Fibroblast of the aortic adventitia (primary cell): ENCODE results near the gene TIAM1. TPM values are rescaled to one million over a fixed set of nuclear protein-coding genes. Genes with fewer than 3 reads are reported as not detected.

ENCODE experiments used
- DNase-seq: peaks from one replicate; pipeline ENCODE4 v3.0.0-alpha.2; 2010; ENCODE audit warnings: low read depth
- H3K4me3 ChIP-seq: 2 replicates; pipeline ENCODE4 v1.5.1; 2011; ENCODE audit warnings: low read depth, mild to moderate bottlenecking, control low read depth, low read length, moderate library complexity
- total RNA-seq: library from RNA; depleted of rRNA; stranded (reverse); fragments of >200 nt; gene quantifications from 2 replicates; pipeline ENCODE4 v1.2.3, GENCODE V29; 2012; ENCODE audit warnings: low replicate concordance
- TF ChIP-seq, protein P1 (sequence below): IDR thresholded peaks from 2 replicates; pipeline ENCODE4 v1.5.1; 2011; ENCODE audit warnings: mild to moderate bottlenecking, low read length, control low read depth, inconsistent platforms; ENCODE audit not compliant: insufficient read depth

The TIAM1 gene
- total RNA-seq, 1 donor = 15.1 TPM

DNA sequence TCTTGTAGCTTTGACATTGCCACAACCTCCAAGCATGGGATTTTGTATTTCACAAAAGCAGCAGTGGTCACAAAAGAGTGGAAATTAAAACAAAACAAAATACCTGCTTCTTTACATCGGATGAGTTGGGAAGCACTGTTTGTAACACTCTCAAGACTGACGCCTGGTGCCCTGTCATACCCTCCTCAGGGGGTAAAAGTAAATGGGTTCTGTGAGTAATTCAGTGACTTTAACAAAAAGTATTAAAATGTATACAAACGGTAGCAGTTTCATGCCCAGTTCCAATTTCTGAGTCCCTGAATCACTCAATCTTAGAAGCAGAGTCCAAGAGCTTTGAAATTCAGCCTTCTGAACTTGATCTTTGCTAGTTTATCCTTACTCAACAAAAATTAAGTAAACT, 152.5 kb downstream of the TIAM1 start:
- H3K4me3 ChIP-seq = no peak overlapping the region
- TF ChIP-seq, protein P1, sequence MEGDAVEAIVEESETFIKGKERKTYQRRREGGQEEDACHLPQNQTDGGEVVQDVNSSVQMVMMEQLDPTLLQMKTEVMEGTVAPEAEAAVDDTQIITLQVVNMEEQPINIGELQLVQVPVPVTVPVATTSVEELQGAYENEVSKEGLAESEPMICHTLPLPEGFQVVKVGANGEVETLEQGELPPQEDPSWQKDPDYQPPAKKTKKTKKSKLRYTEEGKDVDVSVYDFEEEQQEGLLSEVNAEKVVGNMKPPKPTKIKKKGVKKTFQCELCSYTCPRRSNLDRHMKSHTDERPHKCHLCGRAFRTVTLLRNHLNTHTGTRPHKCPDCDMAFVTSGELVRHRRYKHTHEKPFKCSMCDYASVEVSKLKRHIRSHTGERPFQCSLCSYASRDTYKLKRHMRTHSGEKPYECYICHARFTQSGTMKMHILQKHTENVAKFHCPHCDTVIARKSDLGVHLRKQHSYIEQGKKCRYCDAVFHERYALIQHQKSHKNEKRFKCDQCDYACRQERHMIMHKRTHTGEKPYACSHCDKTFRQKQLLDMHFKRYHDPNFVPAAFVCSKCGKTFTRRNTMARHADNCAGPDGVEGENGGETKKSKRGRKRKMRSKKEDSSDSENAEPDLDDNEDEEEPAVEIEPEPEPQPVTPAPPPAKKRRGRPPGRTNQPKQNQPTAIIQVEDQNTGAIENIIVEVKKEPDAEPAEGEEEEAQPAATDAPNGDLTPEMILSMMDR = no peak
- DNase-seq = no peak

DNA sequence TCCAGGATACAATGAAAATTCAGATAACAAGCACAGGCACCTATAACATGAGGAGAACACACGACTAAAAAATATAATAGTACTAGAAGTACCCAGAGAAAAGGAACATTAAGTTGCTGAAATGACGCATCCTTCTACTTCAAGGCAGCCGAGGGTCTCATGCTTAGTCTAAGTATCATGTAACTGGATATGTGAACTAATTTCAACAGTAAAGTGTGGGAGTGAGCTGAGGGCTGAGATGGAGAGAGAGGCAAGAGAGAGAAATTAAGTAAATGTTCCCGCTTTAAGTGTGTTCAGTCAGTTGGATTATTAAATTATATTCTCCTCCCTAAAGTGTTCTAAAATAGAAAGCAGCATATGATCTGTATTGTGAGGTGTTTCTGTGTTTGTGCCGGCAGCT, 153.5 kb downstream of the TIAM1 start:
- DNase-seq = no peak

DNA sequence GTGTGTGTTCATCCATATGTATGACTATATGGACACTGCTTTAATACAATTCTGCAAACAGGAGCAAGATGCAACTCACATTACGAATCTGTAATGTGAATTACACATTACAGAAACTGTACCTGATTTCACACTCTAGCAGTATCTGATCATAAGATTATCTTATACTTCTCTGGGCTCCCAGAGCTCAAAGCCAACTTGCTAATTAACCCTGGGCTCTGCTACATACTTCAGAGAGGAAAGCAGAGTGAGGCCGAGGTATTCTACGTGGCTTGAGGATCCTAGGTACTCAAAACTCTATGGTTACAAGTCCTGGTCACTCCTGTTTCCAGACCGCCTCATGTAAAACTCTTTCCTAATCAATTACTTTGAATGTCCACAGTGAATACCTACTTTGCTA, 156.6 kb downstream of the TIAM1 start:
- TF ChIP-seq, protein P1 = no peak
- no peak for DNase-seq
- H3K4me3 ChIP-seq = no peak overlapping the region

More for the DNA sequence above, 153.5 kb downstream of the TIAM1 start:
- TF ChIP-seq, protein P1 = no peak
- H3K4me3 ChIP-seq = no peak overlapping the region

DNA sequence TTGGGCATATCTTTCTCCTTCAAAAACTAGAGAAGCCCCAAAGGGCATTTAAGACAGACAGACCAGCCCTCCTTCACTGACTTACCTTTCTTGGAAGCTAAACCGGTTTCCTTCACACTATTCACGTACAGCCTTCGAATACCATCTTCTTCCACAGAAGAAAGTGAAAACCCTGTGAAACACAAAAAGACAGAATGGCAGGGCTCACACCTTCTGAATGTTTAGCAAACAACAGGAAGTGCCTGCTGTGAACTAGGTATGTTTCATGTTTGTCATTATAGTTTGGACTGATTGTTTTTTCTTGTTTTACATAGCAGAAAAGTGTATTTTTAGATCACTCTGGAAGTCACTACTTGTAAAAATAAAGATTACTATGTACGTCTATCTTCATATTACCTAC, 157.1 kb downstream of the TIAM1 start:
- TF ChIP-seq, protein P1 = no peak
- DNase-seq = no peak
- no peak overlapping the region for H3K4me3 ChIP-seq

DNA sequence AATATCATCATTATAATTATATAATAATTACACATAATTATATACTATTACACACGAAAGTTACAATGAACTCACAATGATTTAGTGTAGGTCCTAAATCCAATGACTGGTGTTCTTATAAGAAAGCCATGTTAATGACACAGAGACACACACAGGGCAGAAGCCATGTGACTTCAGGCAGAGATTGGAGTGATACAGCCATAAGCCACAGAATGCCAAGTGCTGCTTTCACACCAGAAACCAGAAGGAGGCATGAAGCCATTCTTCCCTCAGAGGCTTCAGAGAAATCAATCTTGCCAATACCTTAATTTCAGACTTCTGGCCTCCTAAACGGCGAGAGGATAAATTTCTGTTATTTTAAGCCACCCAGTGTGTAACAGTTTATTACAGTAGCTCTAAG, 158.4 kb downstream of the TIAM1 start:
- TF ChIP-seq, protein P1 = no peak

DNA sequence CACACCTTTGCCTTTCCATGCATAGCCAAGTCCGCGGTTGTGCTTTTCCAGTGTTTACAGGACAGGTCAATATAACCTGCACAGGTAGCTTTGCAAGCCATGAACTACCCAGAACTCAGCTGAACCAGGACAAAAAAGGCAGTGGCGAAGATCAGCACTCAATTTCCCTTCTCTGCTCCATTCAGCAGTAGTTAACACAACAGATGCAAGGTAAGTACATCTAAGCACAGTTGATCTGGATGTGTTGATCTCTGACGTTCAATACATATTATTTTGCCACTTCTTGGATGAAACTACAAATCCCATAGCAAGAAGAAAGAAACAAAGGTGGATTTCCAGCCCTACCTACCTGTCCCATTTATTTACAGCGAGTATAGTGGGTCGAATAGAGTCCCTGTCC, 159.2 kb downstream of the TIAM1 start:
- TF ChIP-seq, protein P1 = no peak
- DNase-seq = no peak
- no peak overlapping the region for H3K4me3 ChIP-seq

More for the DNA sequence above, 158.4 kb downstream of the TIAM1 start:
- H3K4me3 ChIP-seq = no peak overlapping the region
- DNase-seq = no peak

DNA sequence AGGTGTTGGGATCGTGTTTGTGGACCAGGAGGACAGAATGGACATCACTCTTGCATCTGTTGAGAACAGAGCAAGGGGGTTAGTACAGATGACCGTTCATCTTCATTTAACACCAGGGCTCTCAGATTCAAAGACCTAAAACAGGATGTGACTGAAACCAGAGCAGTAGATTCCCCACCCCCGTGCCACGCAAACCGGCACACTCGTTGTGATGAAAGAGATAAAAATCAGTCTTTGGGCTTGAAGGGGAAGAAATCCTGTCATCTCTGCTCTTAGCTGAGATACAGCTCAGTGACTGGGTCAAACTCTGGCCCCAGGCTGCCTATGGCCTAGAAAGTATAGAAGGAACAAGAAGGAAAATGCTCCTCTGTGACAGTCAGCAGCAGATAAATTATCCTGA, 159.6 kb downstream of the TIAM1 start:
- H3K4me3 ChIP-seq = no peak overlapping the region
- TF ChIP-seq, protein P1 = no peak
- DNase-seq = no peak
